B cell (primary cell): ENCODE results near the gene IL1RAP. TPM values are rescaled to one million over a fixed set of nuclear protein-coding genes. Genes with fewer than 3 reads are reported as not detected.

Experiments used
- ATAC-seq: fragments of 200-7000 bp; cut with Tn5 transposase; one replicate; pipeline ENCODE4 v1.10.0; 2021; ENCODE audit warnings: low read depth, mild to moderate bottlenecking, moderate number of reproducible peaks, moderate library complexity
- CTCF ChIA-PET: fragments of 350-600 bp; sonication (Branson Sonifier 250); formaldehyde crosslinking; loops from one replicate; lab custom pipeline; 2021; ENCODE audit warnings: antibody characterized with exemption, inconsistent platforms; lab: Charles Lee
- POLR2A ChIA-PET: fragments of 350-600 bp; sonication (Branson Sonifier 250); formaldehyde crosslinking; loops from one replicate; lab custom pipeline; 2021; ENCODE audit warnings: antibody characterized with exemption; lab: Charles Lee
- DNase-seq: peaks from one replicate; pipeline ENCODE4 v3.0.0; 2013
- H2AFZ ChIP-seq: 2 replicates; pipeline ENCODE4 v1.6.1; 2012; ENCODE audit warnings: mild to moderate bottlenecking, low read depth, low read length; ENCODE audit not compliant: insufficient read depth, poor library complexity, severe bottlenecking
- H3K27ac ChIP-seq, 2 donors: 1 replicate in 1 of 2; 2 replicates in 1 of 2; pipeline ENCODE4 v1.5.1; 2012 to 2013; ENCODE audit warnings: low read length in 2 of 2, mild to moderate bottlenecking in 2 of 2, moderate library complexity in 1 of 2
- H3K27me3 ChIP-seq, 4 experiments: fragments of 200-600 bp in 1 of 4; sonication (generic) in 1 of 4; replicated peaks in 1 of 4; 1 replicate in 2 of 4; 2 replicates in 2 of 4; pipeline versions ENCODE4 v1.6.1 to v1.7.0; 2013 to 2016; ENCODE audit warnings: low read length in 3 of 4, mild to moderate bottlenecking in 2 of 4, mixed read lengths in 1 of 4, moderate library complexity in 1 of 4; ENCODE audit not compliant: insufficient read depth in 4 of 4, control insufficient read depth in 3 of 4; ENCODE audit errors: control extremely low read depth in 1 of 4
- H3K36me3 ChIP-seq, 2 experiments: replicated peaks in 1 of 2; 1 replicate in 1 of 2; 2 replicates in 1 of 2; pipeline versions ENCODE4 v1.6.1 to v1.7.1; 2013; ENCODE audit warnings: low read length in 1 of 2; ENCODE audit not compliant: insufficient read depth in 2 of 2, control insufficient read depth in 1 of 2; ENCODE audit errors: control extremely low read depth in 1 of 2, extremely low read depth in 1 of 2
- H3K4me1 ChIP-seq, 2 donors: fragments of 200-600 bp in 1 of 2; sonication (generic) in 1 of 2; 1 replicate in 1 of 2; 2 replicates in 1 of 2; pipeline versions ENCODE4 v1.5.1 to v1.6.1; 2013 to 2017; ENCODE audit warnings: low read length in 2 of 2; ENCODE audit not compliant: control insufficient read depth in 2 of 2, insufficient read depth in 2 of 2
- H3K4me2 ChIP-seq: replicated peaks from 2 replicates; pipeline ENCODE3; 2012; ENCODE audit warnings: mild to moderate bottlenecking, low read depth, low read length; ENCODE audit not compliant: poor library complexity, severe bottlenecking
- H3K4me3 ChIP-seq, 5 experiments: fragments of 200-600 bp in 1 of 5; sonication (generic) in 1 of 5; 1 replicate in 3 of 5; 2 replicates in 2 of 5; pipeline versions ENCODE4 v1.5.1 to v1.7.0; 2011 to 2016; ENCODE audit warnings: low read length in 4 of 5, mild to moderate bottlenecking in 4 of 5, low read depth in 2 of 5, control low read depth in 1 of 5, moderate library complexity in 1 of 5; ENCODE audit not compliant: insufficient read depth in 1 of 5; ENCODE audit errors: control extremely low read depth in 1 of 5, extremely low read depth in 1 of 5
- H3K79me2 ChIP-seq: fragments of 200-600 bp; sonication (generic); one replicate; pipeline ENCODE4 v1.6.0; 2016; ENCODE audit warnings: low read length; ENCODE audit not compliant: control insufficient read depth, insufficient read depth
- H3K9ac ChIP-seq: fragments of 200-600 bp; sonication (generic); 2 replicates; pipeline ENCODE4 v1.6.1; 2017; ENCODE audit warnings: mild to moderate bottlenecking, low read length, moderate library complexity
- H3K9me3 ChIP-seq, 3 donors: one replicate each; pipeline versions ENCODE4 v1.6.1 to v1.7.1; 2013; ENCODE audit warnings: low read length in 2 of 3; ENCODE audit not compliant: control insufficient read depth in 2 of 3, insufficient read depth in 1 of 3; ENCODE audit errors: control extremely low read depth in 1 of 3
- H4K20me1 ChIP-seq: 2 replicates; pipeline ENCODE4 v1.6.0; 2012; ENCODE audit warnings: mild to moderate bottlenecking, low read length; ENCODE audit not compliant: insufficient read depth, control insufficient read depth, poor library complexity, severe bottlenecking
- H3K27ac Mint-ChIP-seq: one replicate; pipeline ENCODE4 v1.8.0; 2021; ENCODE audit warnings: mixed read lengths
- H3K27me3 Mint-ChIP-seq: one replicate; pipeline ENCODE4 v1.8.0; 2021; ENCODE audit warnings: mixed read lengths
- H3K4me1 Mint-ChIP-seq: one replicate; pipeline ENCODE4 v1.8.0; 2021; ENCODE audit warnings: mixed read lengths
- H3K4me3 Mint-ChIP-seq: one replicate; pipeline ENCODE4 v1.8.0; 2021; ENCODE audit warnings: mixed read lengths
- H3K9me3 Mint-ChIP-seq: one replicate; pipeline ENCODE4 v1.8.0; 2022; ENCODE audit warnings: mixed read lengths; ENCODE audit not compliant: insufficient read depth
- CTCF ChIP-seq: fragments of 200-600 bp; IDR thresholded peaks from one replicate; pipeline ENCODE4 v1.8.0; 2022; ENCODE audit warnings: antibody characterized with exemption, mild to moderate bottlenecking
- EZH2 ChIP-seq: IDR thresholded peaks from 2 replicates; pipeline ENCODE4 v1.6.1; 2012; ENCODE audit warnings: borderline replicate concordance, low read depth, mild to moderate bottlenecking, moderate library complexity, low read length; ENCODE audit not compliant: insufficient read depth, poor library complexity, severe bottlenecking
- WGBS: methylation state at CpG from one replicate; pipeline ENCODE4 v1.1.5; 2013; ENCODE audit warnings: missing lambda C conversion rate; ENCODE audit not compliant: insufficient coverage; 5-methylcytosine and 5-hydroxymethylcytosine counted together
- intact Hi-C: fragments of 100-400 bp; cut with micrococcal nuclease; formaldehyde crosslinking; loops from one replicate; pipeline ENCODE4 v1.10.0; 2022
- polyA plus RNA-seq: library from polyadenylated mRNA; depleted of rRNA; stranded (reverse); fragments of >200 nt; gene quantifications from 2 replicates; pipeline ENCODE4 v1.2.3, GENCODE V29; 2012
- total RNA-seq, 2 donors: library from RNA; stranded (reverse); fragments of 120-200 nt in 1 of 2; gene quantifications; 1 replicate in 1 of 2; 2 replicates in 1 of 2; pipeline versions ENCODE4 v1.2.3 to v1.2.4, GENCODE V29; 2013 to 2022

Gene IL1RAP
- total and polyA plus RNA-seq, 2 donors (not counting 1 experiment from before 2014, with no cell fraction given): 2.3 to 11.5 TPM

DNA sequence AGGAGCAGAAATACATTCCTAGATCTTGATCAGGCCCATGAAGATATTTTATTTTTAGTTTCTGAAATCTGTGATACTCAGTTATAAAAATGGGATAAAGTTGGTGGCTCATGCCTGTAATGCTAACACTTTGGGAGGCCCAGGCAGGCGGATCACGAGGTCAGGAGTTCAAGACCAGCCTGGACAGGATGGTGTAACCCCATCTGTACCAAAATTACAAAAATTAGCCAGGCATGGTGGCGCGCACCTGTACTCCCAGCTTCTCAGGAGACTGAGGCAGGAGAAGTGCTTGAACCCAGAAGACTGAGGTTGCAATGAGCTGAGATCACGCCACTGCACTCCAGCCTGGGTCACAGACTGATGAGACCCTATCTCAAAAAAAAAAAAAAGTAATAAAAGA is 105.5 kb downstream of the IL1RAP start:
- Histone ChIP-seq H3K27ac (no peak overlapping the region), H3K9ac (no peak overlapping the region), H3K27me3 (no peaks in the 10 kb centered on the region), H3K9me3 (no peaks in the 10 kb centered on the region), H3K36me3 (peaks cover 0 to 4% of the 10 kb centered on the region in 2 experiments), H3K4me3 (no peak overlapping the region), H3K4me1 (peaks cover 24 to 29% of the 10 kb centered on the region in 2 donors), H3K79me2 (no peaks in the 10 kb centered on the region), H3K4me2 (peak overlapping the region; percentile 45), H4K20me1 (no peaks in the 10 kb centered on the region), H2AFZ (no peak overlapping the region)
- Mint-ChIP-seq H3K4me1 (peaks cover 34% of the 10 kb centered on the region), H3K4me3 (no peak overlapping the region), H3K9me3 (no peaks in the 10 kb centered on the region), H3K27ac (no peak overlapping the region), H3K27me3 (no peaks in the 10 kb centered on the region)
- DNase-seq (no peak), ATAC-seq (no peak)
- POLR2A ChIA-PET: no interaction called here
- CTCF ChIA-PET: interaction anchor here (0.7 kb wide), 1 partner anchor 257 kb away, joined by 3 read pairs; no protein-coding TSS in a partner anchor
- TF ChIP-seq CTCF (no peak), EZH2 (no peak)
- WGBS: 86% methylated on average over 4 of the region's 5 CpGs
- intact Hi-C loops: no loop called here

DNA sequence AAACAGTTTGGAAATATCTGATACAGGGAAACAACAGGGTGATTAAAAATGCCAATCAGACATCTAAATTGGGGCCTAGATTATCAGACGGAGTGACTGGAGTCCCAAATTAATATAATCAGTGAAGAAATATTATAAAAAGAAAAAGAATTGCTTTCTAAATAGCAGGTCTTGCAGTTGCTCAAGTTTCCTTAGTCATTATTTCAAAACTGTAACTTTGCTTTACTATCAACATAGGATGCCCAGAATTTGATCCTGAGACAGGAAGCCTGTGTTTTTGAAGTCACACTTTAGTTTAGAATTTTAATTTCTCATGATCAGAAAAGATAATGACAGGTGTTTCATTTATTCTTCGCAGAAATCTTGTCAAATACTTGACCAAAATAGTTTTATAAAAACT is 105.9 kb downstream of the IL1RAP start:
- intact Hi-C loops: no loop called here
- TF ChIP-seq CTCF (no peak), EZH2 (no peak)
- DNase-seq: no peak
- ATAC-seq: no peak
- Histone ChIP-seq H3K9me3 (no peaks in the 10 kb centered on the region), H3K27ac (no peak overlapping the region), H3K4me2 (no peak overlapping the region), H3K79me2 (no peaks in the 10 kb centered on the region), H3K4me1 (peaks cover 24 to 29% of the 10 kb centered on the region in 2 donors), H4K20me1 (no peaks in the 10 kb centered on the region), H2AFZ (no peak overlapping the region), H3K4me3 (no peak overlapping the region), H3K27me3 (no peaks in the 10 kb centered on the region), H3K36me3 (peaks cover 0 to 4% of the 10 kb centered on the region in 2 experiments), H3K9ac (no peak overlapping the region)
- Mint-ChIP-seq H3K9me3 (no peaks in the 10 kb centered on the region), H3K4me1 (peaks cover 32% of the 10 kb centered on the region), H3K4me3 (no peak overlapping the region), H3K27me3 (no peaks in the 10 kb centered on the region), H3K27ac (no peak overlapping the region)
- WGBS: no CpG with 5 or more reads among the region's 2 CpGs
- ChIA-PET CTCF (interaction anchor here (0.7 kb wide), 1 partner anchor 257 kb away, joined by 3 read pairs; no protein-coding TSS in a partner anchor), POLR2A (no interaction called here)
